Panc1 (cell line): ENCODE measurements around the gene ADGB. TPM values are rescaled to one million over a fixed set of nuclear protein-coding genes. Genes with fewer than 3 reads are reported as not detected.
"Not testable (repeated sequence)": the region's sequence is repeated elsewhere in the genome, so short reads cannot be mapped to it uniquely, and the experiment has no call there.

ENCODE experiments used
- ATAC-seq: fragments of 200-7000 bp; cut with Tn5 transposase; 2 replicates; pipeline ENCODE4 v1.9.1; 2020; ENCODE audit warnings: mild to moderate bottlenecking, moderate library complexity
- BruUV-seq: library from RNA; stranded (reverse); fragments of 400-500 nt; replicated peaks from 2 replicates; lab custom pipeline; 2021; lab: Mats Ljungman, UMichigan
- CTCF ChIA-PET: fragments of 300-600 bp; sonication (Branson Sonifier 250); formaldehyde crosslinking; loops from one replicate; lab custom pipeline; 2022; ENCODE audit warnings: antibody characterized with exemption; lab: Charles Lee
- POLR2A ChIA-PET: fragments of 300-600 bp; sonication (Branson Sonifier 250); formaldehyde crosslinking; loops from one replicate; lab custom pipeline; 2022; ENCODE audit warnings: antibody characterized with exemption; lab: Charles Lee
- DNase-seq: peaks from one replicate; pipeline ENCODE4 v3.0.0-alpha.2; 2010; ENCODE audit warnings: low read depth, low spot score
- H3K27ac ChIP-seq: 2 replicates; pipeline ENCODE4 v1.5.1; 2011; ENCODE audit warnings: mild to moderate bottlenecking, low read length, inconsistent platforms
- H3K27me3 ChIP-seq: fragments of 200-500 bp; sonication (Bioruptor generic); 2 replicates; pipeline ENCODE4 v1.6.0; 2014; ENCODE audit warnings: low read length, inconsistent platforms; ENCODE audit not compliant: control insufficient read depth, insufficient read depth
- H3K36me3 ChIP-seq: fragments of 200-500 bp; sonication (Bioruptor generic); 2 replicates; pipeline ENCODE4 v1.5.1; 2014; ENCODE audit warnings: inconsistent platforms, mild to moderate bottlenecking, low read length, moderate library complexity; ENCODE audit not compliant: control insufficient read depth, insufficient read depth
- H3K4me1 ChIP-seq: 2 replicates; pipeline ENCODE4 v1.5.1; 2011; ENCODE audit warnings: inconsistent platforms, mild to moderate bottlenecking, low read length, moderate library complexity; ENCODE audit not compliant: control insufficient read depth, insufficient read depth
- H3K4me3 ChIP-seq, 2 experiments: 2 replicates each; pipeline ENCODE4 v1.5.1; 2011 to 2012; ENCODE audit warnings: low read depth in 2 of 2, low read length in 2 of 2, mild to moderate bottlenecking in 2 of 2, inconsistent platforms in 1 of 2, moderate library complexity in 1 of 2
- H3K9me3 ChIP-seq: fragments of 200-500 bp; sonication (Bioruptor generic); 2 replicates; pipeline ENCODE4 v1.5.1; 2014; ENCODE audit warnings: low read depth, mild to moderate bottlenecking, inconsistent platforms, low read length, moderate library complexity; ENCODE audit not compliant: control insufficient read depth, insufficient read depth
- POLR2AphosphoS5 ChIP-seq: IDR thresholded peaks from 2 replicates; pipeline ENCODE4 v1.6.1; 2012; ENCODE audit warnings: mild to moderate bottlenecking, low read depth, low read length, moderate library complexity
- REST ChIP-seq, 2 experiments: IDR thresholded peaks; 2 replicates each; pipeline ENCODE4 v1.6.1; 2011 to 2012; ENCODE audit warnings: low read depth in 2 of 2, control low read depth in 1 of 2, low read length in 1 of 2, mild to moderate bottlenecking in 1 of 2, moderate library complexity in 1 of 2; ENCODE audit not compliant: insufficient read depth in 1 of 2
- SIN3A ChIP-seq: IDR thresholded peaks from 2 replicates; pipeline ENCODE4 v1.6.1; 2012; ENCODE audit warnings: low read depth, mild to moderate bottlenecking, low read length, moderate library complexity, borderline replicate concordance; ENCODE audit not compliant: insufficient read depth
- TCF7L2 ChIP-seq: IDR thresholded peaks from 2 replicates; pipeline ENCODE4 v1.6.1; 2011; ENCODE audit warnings: mild to moderate bottlenecking, low read depth, low read length, inconsistent platforms
- in situ Hi-C: cut with HindIII; loops from 2 replicates; pipeline ENCODE4 v1.10.0; 2016; ENCODE audit warnings: low sequenced_read_pairs, low pct_unique_long_range_greater_than_20kb
- intact Hi-C: fragments of 100-400 bp; cut with micrococcal nuclease; formaldehyde crosslinking; loops from one replicate; pipeline ENCODE4 v1.10.0; 2022; ENCODE audit not compliant: unreplicated experiment
- total RNA-seq: library from RNA; stranded (reverse); gene quantifications from one replicate; pipeline ENCODE4 v1.2.1, GENCODE V29; 2021; ENCODE audit not compliant: unreplicated experiment
- TF ChIP-seq, protein P1 (sequence below): fragments of 450-650 bp; IDR thresholded peaks from 2 replicates; pipeline ENCODE4 v1.5.1; 2017; ENCODE audit warnings: mild to moderate bottlenecking

Gene ADGB
- total RNA-seq, 1 experiment from 2014 or later, result not detected

DNA sequence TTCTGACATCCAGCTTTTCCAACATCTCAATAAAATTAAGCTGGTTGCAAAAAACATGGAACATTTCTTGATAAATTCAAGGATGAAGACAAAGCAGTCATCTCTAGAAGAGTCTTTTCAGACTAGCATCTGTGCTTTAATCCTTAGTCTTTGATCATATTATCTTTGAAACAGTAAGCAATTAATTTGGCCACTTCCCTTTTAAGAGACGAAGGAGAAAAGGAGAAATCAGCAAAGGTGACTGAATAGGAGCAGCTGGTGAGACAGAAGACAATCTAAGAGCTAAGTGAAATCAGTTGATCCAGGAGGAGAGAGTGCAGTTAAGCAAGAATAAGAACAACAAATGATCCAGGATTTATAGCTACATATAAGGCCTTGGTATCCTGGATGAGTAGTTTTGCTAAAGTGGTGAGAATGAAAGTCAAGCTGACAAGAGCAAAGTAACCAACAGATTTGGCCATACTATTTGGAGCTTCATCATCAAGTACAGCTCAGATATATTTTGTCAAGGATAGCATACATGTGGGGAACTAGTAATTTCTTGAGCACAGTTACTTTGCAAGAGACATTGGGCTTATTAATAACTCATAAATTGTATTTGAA lies 215.5 kb downstream of the ADGB start:
- TF ChIP-seq REST (IDR thresholded peaks at IDR 0.05; ENCODE audit: insufficient read depth in 1 of 2, low read depth in 2 of 2, low read length in 1 of 2) (no peak), SIN3A (no peak), TCF7L2 (no peak), POLR2AphosphoS5 (no peak)
- TF ChIP-seq, protein P1, sequence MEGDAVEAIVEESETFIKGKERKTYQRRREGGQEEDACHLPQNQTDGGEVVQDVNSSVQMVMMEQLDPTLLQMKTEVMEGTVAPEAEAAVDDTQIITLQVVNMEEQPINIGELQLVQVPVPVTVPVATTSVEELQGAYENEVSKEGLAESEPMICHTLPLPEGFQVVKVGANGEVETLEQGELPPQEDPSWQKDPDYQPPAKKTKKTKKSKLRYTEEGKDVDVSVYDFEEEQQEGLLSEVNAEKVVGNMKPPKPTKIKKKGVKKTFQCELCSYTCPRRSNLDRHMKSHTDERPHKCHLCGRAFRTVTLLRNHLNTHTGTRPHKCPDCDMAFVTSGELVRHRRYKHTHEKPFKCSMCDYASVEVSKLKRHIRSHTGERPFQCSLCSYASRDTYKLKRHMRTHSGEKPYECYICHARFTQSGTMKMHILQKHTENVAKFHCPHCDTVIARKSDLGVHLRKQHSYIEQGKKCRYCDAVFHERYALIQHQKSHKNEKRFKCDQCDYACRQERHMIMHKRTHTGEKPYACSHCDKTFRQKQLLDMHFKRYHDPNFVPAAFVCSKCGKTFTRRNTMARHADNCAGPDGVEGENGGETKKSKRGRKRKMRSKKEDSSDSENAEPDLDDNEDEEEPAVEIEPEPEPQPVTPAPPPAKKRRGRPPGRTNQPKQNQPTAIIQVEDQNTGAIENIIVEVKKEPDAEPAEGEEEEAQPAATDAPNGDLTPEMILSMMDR, result no peak
- Histone ChIP-seq H3K9me3 (no peaks in the 10 kb centered on the region), H3K36me3 (no peaks in the 10 kb centered on the region), H3K27ac (no peak overlapping the region), H3K4me3 (no peak overlapping the region), H3K27me3 (no peaks in the 10 kb centered on the region), H3K4me1 (no peaks in the 10 kb centered on the region)
- in situ Hi-C loops (no loop called here), intact Hi-C loops (no loop called here)
- CTCF ChIA-PET, result no interaction called here
- no TSS peak for BruUV-seq
- POLR2A ChIA-PET, result no interaction called here
- no peak for DNase-seq
- no peak for ATAC-seq

GRCh38 chr6:146815511-146816462 lies 217.0 kb downstream of the ADGB start:
- H3K4me3 ChIP-seq, ATAC-seq, POLR2A ChIA-PET, H3K36me3 ChIP-seq, H3K27me3 ChIP-seq, H3K9me3 ChIP-seq, DNase-seq, H3K4me1 ChIP-seq, BruUV-seq, H3K27ac ChIP-seq, intact Hi-C loops, CTCF ChIA-PET, in situ Hi-C loops: not testable (repeated sequence)
